Right atrium auricular region (tissue), 2 donors: Measurements from ENCODE around the gene BBLN. TPM values are rescaled to one million over a fixed set of nuclear protein-coding genes. Genes with fewer than 3 reads are reported as not detected.

ENCODE experiments used
- DNase-seq: peaks from one replicate; pipeline ENCODE4 v3.0.0-alpha.2; 2019; ENCODE audit warnings: low spot score
- H3K27ac ChIP-seq, 2 donors: fragments of 200-600 bp; sonication (generic); 1 replicate in 1 of 2; 2 replicates in 1 of 2; pipeline ENCODE4 v1.5.1; 2016 to 2019
- H3K27me3 ChIP-seq, 2 donors: fragments of 200-600 bp; sonication (generic); one replicate each; pipeline versions ENCODE4 v1.5.1 to v1.6.0; 2017 to 2019
- H3K36me3 ChIP-seq: fragments of 200-600 bp; sonication (generic); one replicate; pipeline ENCODE4 v1.5.1; 2016
- H3K4me1 ChIP-seq, 2 donors: fragments of 200-600 bp; sonication (generic); one replicate each; pipeline versions ENCODE4 v1.5.1 to v1.6.0; 2017 to 2019
- H3K4me3 ChIP-seq, 2 donors: fragments of 200-600 bp; sonication (generic); 1 replicate in 1 of 2; 2 replicates in 1 of 2; pipeline ENCODE4 v1.5.1; 2017 to 2019; ENCODE audit warnings: mild to moderate bottlenecking in 1 of 2, moderate library complexity in 1 of 2
- H3K9me3 ChIP-seq, 2 donors: fragments of 200-600 bp; sonication (generic); one replicate each; pipeline ENCODE4 v1.5.1; 2019
- CTCF ChIP-seq, 2 donors: fragments of 200-600 bp; sonication (generic); IDR thresholded peaks; one replicate each; pipeline ENCODE4 v1.5.1; 2019; ENCODE audit warnings: antibody characterized with exemption in 2 of 2
- total RNA-seq, 2 donors: library from RNA; depleted of rRNA; stranded (reverse); fragments of >200 nt; gene quantifications; one replicate each; pipeline ENCODE4 v1.1.0, GENCODE V29; 2016

Gene BBLN
- total RNA-seq, 2 donors from 2014 or later = 219 to 362 TPM

DNA sequence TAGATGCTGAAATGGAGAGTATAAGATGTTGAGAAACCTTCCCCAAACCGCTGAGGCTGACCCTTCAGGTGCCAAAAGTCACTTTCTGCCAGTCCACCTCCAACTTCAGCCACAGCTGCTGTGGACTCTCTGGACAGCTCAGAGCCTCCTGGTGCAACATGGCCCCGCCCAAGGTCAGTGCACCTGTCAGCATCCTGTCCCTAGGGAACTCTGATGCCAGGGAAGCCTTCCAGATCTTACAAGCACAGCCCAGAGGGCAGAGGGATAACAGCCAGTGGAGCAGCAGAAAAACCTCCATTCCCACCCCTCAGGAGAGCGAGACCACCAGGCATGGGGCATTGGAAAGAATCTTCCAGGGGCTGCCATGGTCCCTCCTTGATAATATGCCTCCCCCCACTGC, 22.1 kb upstream of the BBLN start:
- no peaks in the 10 kb centered on the region for H3K27me3 ChIP-seq
- H3K4me1 ChIP-seq = no peaks in the 10 kb centered on the region
- H3K36me3 ChIP-seq = no peaks in the 10 kb centered on the region
- DNase-seq = no peak
- peaks cover 0 to 4% of the 10 kb centered on the region in 2 donors for H3K9me3 ChIP-seq
- H3K4me3 ChIP-seq = no peak overlapping the region
- no peak for TF ChIP-seq CTCF (IDR thresholded peaks at IDR 0.05)
- no peak overlapping the region for H3K27ac ChIP-seq

- DNase-seq = no peak
- Histone ChIP-seq H3K4me1 (no peaks in the 10 kb centered on the region), H3K4me3 (no peak overlapping the region), H3K27me3 (no peaks in the 10 kb centered on the region), H3K27ac (no peak overlapping the region), H3K36me3 (no peaks in the 10 kb centered on the region), H3K9me3 (no peaks in the 10 kb centered on the region)
- TF ChIP-seq CTCF (IDR thresholded peaks at IDR 0.05) = no peak
Observed at GRCh38 chr9:128139621-128140020, 20.4 kb upstream of the BBLN start.

GRCh38 chr9:128141604-128142003, 18.5 kb upstream of the BBLN start:
- H3K36me3 ChIP-seq = no peaks in the 10 kb centered on the region
- DNase-seq = no peak
- H3K27ac ChIP-seq = no peak overlapping the region
- H3K9me3 ChIP-seq = no peaks in the 10 kb centered on the region
- no peak for TF ChIP-seq CTCF (IDR thresholded peaks at IDR 0.05)
- H3K4me3 ChIP-seq = no peak overlapping the region
- H3K4me1 ChIP-seq = no peaks in the 10 kb centered on the region
- H3K27me3 ChIP-seq = no peaks in the 10 kb centered on the region

DNA sequence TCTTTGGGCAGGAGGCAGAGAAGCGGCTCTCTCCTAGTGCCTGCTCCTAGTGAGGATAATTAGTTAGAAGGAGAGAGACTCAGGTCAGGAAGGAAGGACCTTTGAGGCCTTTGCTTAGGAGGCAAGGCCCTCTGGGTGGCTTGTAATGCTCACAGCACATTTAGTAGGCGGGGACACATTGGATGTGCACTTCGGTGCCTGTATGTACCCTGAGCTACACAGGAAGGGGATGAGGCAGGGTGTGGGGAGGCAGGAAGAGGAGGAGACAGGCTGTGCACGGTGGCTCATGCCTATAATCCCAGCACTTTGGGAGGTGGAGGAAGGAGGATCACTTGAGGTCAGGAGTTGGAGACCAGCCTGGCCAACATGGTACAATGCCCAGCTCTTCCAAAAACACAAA, 18.0 kb upstream of the BBLN start:
- H3K36me3 ChIP-seq = no peaks in the 10 kb centered on the region
- DNase-seq = no peak
- no peak for TF ChIP-seq CTCF (IDR thresholded peaks at IDR 0.05)

DNA sequence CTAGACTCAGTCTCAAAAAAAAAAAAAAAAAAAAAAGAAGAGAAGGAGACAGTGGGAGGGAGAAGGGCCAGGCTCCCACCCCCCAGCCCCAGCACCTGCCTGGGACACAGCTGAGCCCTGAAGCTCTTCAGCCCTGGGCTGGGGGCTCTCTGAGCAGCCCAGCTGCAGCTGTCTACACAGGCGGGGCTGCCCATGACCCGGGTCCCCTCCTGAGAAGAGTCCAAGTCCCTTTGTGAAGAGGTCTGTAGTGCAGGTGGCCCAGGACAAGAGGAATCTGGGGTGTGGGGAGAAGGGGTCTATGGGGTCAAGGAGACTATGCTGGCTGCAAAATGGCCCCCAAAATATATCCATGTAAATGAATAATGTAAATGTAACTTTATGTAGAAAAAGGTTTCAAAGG, 17.5 kb upstream of the BBLN start:
- Histone ChIP-seq H3K4me3 (no peak overlapping the region), H3K36me3 (no peaks in the 10 kb centered on the region), H3K9me3 (no peaks in the 10 kb centered on the region), H3K4me1 (no peaks in the 10 kb centered on the region), H3K27me3 (no peaks in the 10 kb centered on the region), H3K27ac (no peak overlapping the region)
- TF ChIP-seq CTCF (IDR thresholded peaks at IDR 0.05) = no peak
- DNase-seq = no peak

More for the DNA sequence above, 18.0 kb upstream of the BBLN start:
- Histone ChIP-seq H3K9me3 (no peaks in the 10 kb centered on the region), H3K27me3 (no peaks in the 10 kb centered on the region), H3K4me1 (no peaks in the 10 kb centered on the region), H3K27ac (no peak overlapping the region), H3K4me3 (no peak overlapping the region)

DNA sequence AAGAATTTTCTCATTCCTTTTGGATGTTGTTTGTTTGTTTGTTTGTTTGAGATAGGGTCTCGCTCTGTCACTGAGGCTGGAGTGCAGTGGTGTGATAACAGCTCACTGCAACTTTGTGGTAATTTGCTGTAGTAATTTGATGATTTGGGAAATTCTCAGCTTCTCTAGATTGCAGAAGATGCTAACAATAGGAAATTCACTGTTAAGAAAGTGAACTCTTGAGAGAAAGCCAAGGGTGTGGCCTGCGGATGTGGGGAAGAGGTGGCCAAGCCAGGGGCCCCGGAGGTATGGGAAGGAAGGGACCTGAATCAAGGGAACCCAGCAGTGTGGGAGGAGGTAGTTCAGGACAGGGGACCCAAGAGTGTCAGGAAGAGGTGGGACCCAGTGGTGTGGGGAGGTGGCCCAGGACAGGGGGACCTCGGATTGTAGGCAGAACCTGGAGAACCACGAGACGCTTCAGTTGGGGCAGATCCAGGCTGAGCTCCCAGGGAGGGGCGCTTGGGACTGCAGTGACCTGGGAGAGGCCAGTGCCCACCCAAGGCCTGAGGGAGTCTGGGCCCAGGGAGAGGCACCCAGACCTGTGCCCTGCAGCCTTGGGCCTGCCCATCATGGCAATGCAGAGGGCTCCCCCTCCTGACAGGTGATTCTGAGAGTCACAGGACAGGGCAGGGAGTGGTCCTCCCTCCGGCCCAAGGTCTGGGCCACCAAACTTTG, 16.4 kb upstream of the BBLN start:
- peaks cover 0 to 1% of the 10 kb centered on the region in 2 donors for H3K4me1 ChIP-seq
- TF ChIP-seq CTCF (IDR thresholded peaks at IDR 0.05) = no peak
- H3K27ac ChIP-seq = no peak overlapping the region
- no peaks in the 10 kb centered on the region for H3K27me3 ChIP-seq
- H3K4me3 ChIP-seq = no peak overlapping the region
- no peaks in the 10 kb centered on the region for H3K36me3 ChIP-seq
- H3K9me3 ChIP-seq = no peaks in the 10 kb centered on the region
- DNase-seq = no peak
